Liver (tissue), 9 donors: Measurements from ENCODE around the gene GJD3. TPM values are rescaled to one million over a fixed set of nuclear protein-coding genes. Genes with fewer than 3 reads are reported as not detected.

Experiments used
- DNase-seq: peaks from one replicate; pipeline ENCODE4 v3.0.0-alpha.2; 2017; ENCODE audit warnings: low spot score
- H3K27ac ChIP-seq, 2 donors: one replicate each; pipeline ENCODE4 v1.7.0; 2013; ENCODE audit warnings: inconsistent platforms in 2 of 2, low read length in 2 of 2, control low read depth in 1 of 2, low read depth in 1 of 2, mild to moderate bottlenecking in 1 of 2
- H3K27me3 ChIP-seq, 4 donors: one replicate each; pipeline versions ENCODE4 v1.6.1 to v1.7.0; 2013; ENCODE audit warnings: low read length in 3 of 4, inconsistent platforms in 1 of 4, mild to moderate bottlenecking in 1 of 4, moderate library complexity in 1 of 4; ENCODE audit not compliant: control insufficient read depth in 4 of 4, insufficient read depth in 4 of 4
- H3K36me3 ChIP-seq, 4 donors: one replicate each; pipeline versions ENCODE4 v1.6.1 to v1.7.0; 2013; ENCODE audit warnings: low read length in 3 of 4, mild to moderate bottlenecking in 3 of 4, low read depth in 1 of 4, moderate library complexity in 1 of 4; ENCODE audit not compliant: control insufficient read depth in 4 of 4, insufficient read depth in 3 of 4
- H3K4me1 ChIP-seq, 4 donors: one replicate each; pipeline versions ENCODE4 v1.6.1 to v1.7.0; 2013; ENCODE audit warnings: low read length in 3 of 4, mild to moderate bottlenecking in 3 of 4, moderate library complexity in 1 of 4; ENCODE audit not compliant: control insufficient read depth in 4 of 4, insufficient read depth in 4 of 4
- H3K4me3 ChIP-seq, 3 donors: one replicate each; pipeline versions ENCODE4 v1.6.1 to v1.7.0; 2013; ENCODE audit warnings: low read length in 3 of 3, control low read depth in 1 of 3, low read depth in 1 of 3, mild to moderate bottlenecking in 1 of 3
- H3K9ac ChIP-seq, 2 donors: one replicate each; pipeline ENCODE4 v1.7.0; 2013; ENCODE audit warnings: low read length in 2 of 2, mild to moderate bottlenecking in 2 of 2, moderate library complexity in 2 of 2, control low read depth in 1 of 2, low read depth in 1 of 2
- H3K9me3 ChIP-seq, 4 donors: one replicate each; pipeline versions ENCODE4 v1.6.1 to v1.7.0; 2013; ENCODE audit warnings: low read length in 3 of 4; ENCODE audit not compliant: control insufficient read depth in 4 of 4
- ATF3 ChIP-seq: IDR thresholded peaks from 2 replicates; pipeline ENCODE4 v1.6.1; 2016; ENCODE audit warnings: antibody characterized with exemption
- CTCF ChIP-seq: fragments of 150-350 bp; IDR thresholded peaks from 2 replicates; pipeline ENCODE4 v1.5.1; 2017; ENCODE audit warnings: improper control_type of control experiment, low read depth, low read length; ENCODE audit not compliant: missing input control
- EGR1 ChIP-seq, 2 donors: IDR thresholded peaks; 2 replicates each; pipeline ENCODE4 v1.6.1; 2016 to 2018; ENCODE audit warnings: antibody characterized with exemption in 2 of 2, low read depth in 2 of 2
- FOXA1 ChIP-seq: IDR thresholded peaks from 2 replicates; pipeline ENCODE4 v1.6.1; 2016; ENCODE audit warnings: antibody characterized with exemption
- FOXA2 ChIP-seq: IDR thresholded peaks from 2 replicates; pipeline ENCODE4 v1.6.1; 2016; ENCODE audit warnings: antibody characterized with exemption
- GABPA ChIP-seq, 2 donors: IDR thresholded peaks in 1 of 2; conservative IDR thresholded peaks in 1 of 2; 2 replicates each; pipeline ENCODE4 v1.6.1; 2016; ENCODE audit warnings: antibody characterized with exemption in 2 of 2, mild to moderate bottlenecking in 1 of 2, moderate library complexity in 1 of 2
- HNF4A ChIP-seq, 2 donors: conservative IDR thresholded peaks; 2 replicates each; pipeline ENCODE4 v1.6.1; 2016; ENCODE audit warnings: antibody characterized with exemption in 2 of 2, mild to moderate bottlenecking in 2 of 2
- HNF4G ChIP-seq: IDR thresholded peaks from 2 replicates; pipeline ENCODE4 v1.6.1; 2016; ENCODE audit warnings: antibody characterized with exemption
- JUND ChIP-seq, 2 donors: IDR thresholded peaks; 2 replicates each; pipeline ENCODE4 v1.6.1; 2016; ENCODE audit warnings: antibody characterized with exemption in 2 of 2
- MAX ChIP-seq: IDR thresholded peaks from 2 replicates; pipeline ENCODE4 v1.6.1; 2016; ENCODE audit warnings: antibody characterized with exemption
- NR2F2 ChIP-seq: IDR thresholded peaks from 2 replicates; pipeline ENCODE4 v1.6.1; 2016; ENCODE audit warnings: antibody characterized with exemption
- RAD21 ChIP-seq, 2 donors: IDR thresholded peaks; 2 replicates each; pipeline ENCODE4 v1.6.1; 2016; ENCODE audit warnings: antibody characterized with exemption in 2 of 2, mild to moderate bottlenecking in 2 of 2
- REST ChIP-seq: IDR thresholded peaks from 2 replicates; pipeline ENCODE4 v1.6.1; 2016; ENCODE audit warnings: antibody characterized with exemption, mild to moderate bottlenecking
- RXRA ChIP-seq, 2 donors: IDR thresholded peaks; 2 replicates each; pipeline ENCODE4 v1.6.1; 2017 to 2018; ENCODE audit warnings: antibody characterized with exemption in 2 of 2, mild to moderate bottlenecking in 1 of 2
- SP1 ChIP-seq: IDR thresholded peaks from 2 replicates; pipeline ENCODE4 v1.6.1; 2018; ENCODE audit warnings: antibody characterized with exemption, mild to moderate bottlenecking
- TAF1 ChIP-seq: conservative IDR thresholded peaks from 2 replicates; pipeline ENCODE4 v1.6.1; 2016; ENCODE audit warnings: antibody characterized with exemption, mild to moderate bottlenecking
- YY1 ChIP-seq: IDR thresholded peaks from 2 replicates; pipeline ENCODE4 v1.6.1; 2016; ENCODE audit warnings: antibody characterized with exemption, mild to moderate bottlenecking
- WGBS: extraction: QIAGEN DNeasy Blood & Tissue Kit; methylation state at CpG from one replicate; pipeline ENCODE4 v1.1.7; 2013; 5-methylcytosine and 5-hydroxymethylcytosine counted together
- polyA plus RNA-seq, 2 donors: library from polyadenylated mRNA; stranded (reverse) in 1 of 2; unstranded in 1 of 2; fragments of 200-250 nt in 1 of 2; fragments of >200 nt in 1 of 2; fragmentation: Nextera tagmentation in 1 of 2; extraction: Ambion mirVana in 1 of 2; gene quantifications; one replicate each; pipeline versions ENCODE4 v1.2.1 to v1.2.3, GENCODE V29; 2013 to 2015
- total RNA-seq, 2 donors: library from RNA; depleted of rRNA; stranded (reverse); fragments of >200 nt; gene quantifications; one replicate each; pipeline ENCODE4 v1.2.3, GENCODE V29; 2014
- donor health status: healthy.
- donor health status: healthy.
- donor health status: healthy.
- donor health status: healthy.
- donor health status: healthy.

The GJD3 gene
- total and polyA plus RNA-seq, 4 donors, result 0.47 to 0.59 (median 0.48) TPM; not detected in 1

- DNase-seq, result no peak
- WGBS, result 46% methylated on average over 10 of the region's 10 CpGs
- Histone ChIP-seq H3K27me3 (no peaks in the 10 kb centered on the region), H3K36me3 (peaks cover 0 to 4% (median 4%) of the 10 kb centered on the region in 4 donors), H3K4me1 (peaks cover 49 to 98% (median 97%) of the 10 kb centered on the region in 4 donors), H3K4me3 (no peak overlapping the region), H3K27ac (peak overlapping the region; percentile 11 to 40), H3K9me3 (no peaks in the 10 kb centered on the region), H3K9ac (no peak overlapping the region)
- peak in 1 of 2 donors; percentile 8 for TF ChIP-seq RXRA (IDR thresholded peaks at IDR 0.05)
- no peak for TF ChIP-seq TAF1
These were observed 15.1 kb downstream of the GJD3 start for GRCh38 chr17:40349477-40349894.

- Histone ChIP-seq H3K4me1 (peaks cover 49 to 98% (median 96%) of the 10 kb centered on the region in 4 donors), H3K27ac (peak overlapping the region; percentile 3 to 97), H3K36me3 (peaks cover 0 to 4% (median 2%) of the 10 kb centered on the region in 4 donors), H3K27me3 (no peaks in the 10 kb centered on the region), H3K9ac (no peak overlapping the region), H3K9me3 (no peaks in the 10 kb centered on the region), H3K4me3 (no peak overlapping the region)
- DNase-seq, result no peak
- 38% methylated on average over 17 of the region's 17 CpGs for WGBS
- TF ChIP-seq HNF4A (conservative IDR thresholded peaks at IDR 0.05), result peak in 1 of 2 donors; percentile 18
- TF ChIP-seq MAX, result no peak
- TF ChIP-seq RAD21 (IDR thresholded peaks at IDR 0.05), result no peak
- TF ChIP-seq EGR1 (IDR thresholded peaks at IDR 0.05; ENCODE audit: low read depth in 2 of 2), result no peak
- TF ChIP-seq JUND (IDR thresholded peaks at IDR 0.05), result no peak
- TF ChIP-seq YY1, result no peak
- peak; percentile 49 to 51 for TF ChIP-seq RXRA (IDR thresholded peaks at IDR 0.05)
- TF ChIP-seq HNF4G, result no peak
- no peak for TF ChIP-seq CTCF
- no peak for TF ChIP-seq ATF3
- TF ChIP-seq NR2F2, result no peak
- TF ChIP-seq SP1, result no peak
- no peak for TF ChIP-seq FOXA2
- no peak for TF ChIP-seq REST
- no peak for TF ChIP-seq FOXA1
- TF ChIP-seq GABPA (IDR thresholded peaks at IDR 0.05 in 1 of 2, conservative IDR thresholded peaks at IDR 0.05 in 1 of 2), result no peak
These were observed 15.7 kb downstream of the GJD3 start for GRCh38 chr17:40348562-40349476.
